ENCODE data around the gene CD276. TPM values are rescaled to one million over a fixed set of nuclear protein-coding genes. Genes with fewer than 3 reads are reported as not detected.
"Not testable (repeated sequence)": the region's sequence is repeated elsewhere in the genome, so short reads cannot be mapped to it uniquely, and the experiment has no call there.

Gene CD276
- total RNA-seq, 2 experiments from 2014 or later, result 1.6 to 2.1 TPM

GRCh38 chr15:73696641-73697001 lies 12.4 kb downstream of the CD276 start:
- H3K9me3 Mint-ChIP-seq, result no peaks in the 10 kb centered on the region
- H3K27ac Mint-ChIP-seq, result peak overlapping the region; percentile 52
- H3K36me3 Mint-ChIP-seq, result no peaks in the 10 kb centered on the region
- peaks cover 79% of the 10 kb centered on the region for H3K27me3 Mint-ChIP-seq
- DNase-seq, result no peak
- H3K4me1 Mint-ChIP-seq, result peaks cover 23% of the 10 kb centered on the region
- no peak overlapping the region for H3K4me3 Mint-ChIP-seq

GRCh38 chr15:73697033-73697467 lies 12.9 kb downstream of the CD276 start:
- peak overlapping the region; percentile 52 for H3K27ac Mint-ChIP-seq
- no peaks in the 10 kb centered on the region for H3K9me3 Mint-ChIP-seq
- peak; percentile 79 for DNase-seq
- no peaks in the 10 kb centered on the region for H3K36me3 Mint-ChIP-seq
- H3K27me3 Mint-ChIP-seq, result peaks cover 79% of the 10 kb centered on the region
- H3K4me3 Mint-ChIP-seq, result peak overlapping the region; percentile 47
- H3K4me1 Mint-ChIP-seq, result peaks cover 23% of the 10 kb centered on the region

- Mint-ChIP-seq H3K27ac (no peak overlapping the region), H3K27me3 (peaks cover 61% of the 10 kb centered on the region), H3K4me3 (no peak overlapping the region), H3K36me3 (no peaks in the 10 kb centered on the region), H3K9me3 (no peaks in the 10 kb centered on the region), H3K4me1 (peaks cover 19% of the 10 kb centered on the region)
- DNase-seq, result no peak
Observed at GRCh38 chr15:73699249-73700040, 15.3 kb downstream of the CD276 start.

GRCh38 chr15:73700041-73700842 lies 16.1 kb downstream of the CD276 start:
- H3K27me3 Mint-ChIP-seq, result peaks cover 61% of the 10 kb centered on the region
- H3K4me3 Mint-ChIP-seq, result no peak overlapping the region
- peak; percentile 61 for DNase-seq
- peaks cover 19% of the 10 kb centered on the region for H3K4me1 Mint-ChIP-seq
- H3K27ac Mint-ChIP-seq, result no peak overlapping the region
- H3K36me3 Mint-ChIP-seq, result no peaks in the 10 kb centered on the region
- H3K9me3 Mint-ChIP-seq, result no peaks in the 10 kb centered on the region

GRCh38 chr15:73702311-73703239 lies 18.4 kb downstream of the CD276 start:
- peaks cover 46% of the 10 kb centered on the region for H3K27me3 Mint-ChIP-seq
- not testable (repeated sequence) for H3K4me1 Mint-ChIP-seq, H3K36me3 Mint-ChIP-seq, H3K9me3 Mint-ChIP-seq, H3K27ac Mint-ChIP-seq, DNase-seq, H3K4me3 Mint-ChIP-seq

- not testable (repeated sequence) for DNase-seq, H3K9me3 Mint-ChIP-seq, H3K4me1 Mint-ChIP-seq, H3K4me3 Mint-ChIP-seq, H3K36me3 Mint-ChIP-seq, H3K27ac Mint-ChIP-seq
- peaks cover 38% of the 10 kb centered on the region for H3K27me3 Mint-ChIP-seq
Observed at GRCh38 chr15:73703601-73704000, 19.4 kb downstream of the CD276 start.

- peaks cover 31% of the 10 kb centered on the region for H3K27me3 Mint-ChIP-seq
- not testable (repeated sequence) for H3K4me3 Mint-ChIP-seq, H3K9me3 Mint-ChIP-seq, DNase-seq, H3K4me1 Mint-ChIP-seq, H3K27ac Mint-ChIP-seq, H3K36me3 Mint-ChIP-seq
Observed at GRCh38 chr15:73704142-73704868, 20.1 kb downstream of the CD276 start.

GRCh38 chr15:73704869-73705645 lies 20.9 kb downstream of the CD276 start:
- Mint-ChIP-seq H3K9me3 (no peaks in the 10 kb centered on the region), H3K27ac (no peak overlapping the region), H3K36me3 (no peaks in the 10 kb centered on the region), H3K27me3 (peaks cover 24% of the 10 kb centered on the region), H3K4me1 (peaks cover 1% of the 10 kb centered on the region), H3K4me3 (no peak overlapping the region)
- peak; percentile 64 for DNase-seq

- Mint-ChIP-seq H3K9me3 (no peaks in the 10 kb centered on the region), H3K4me3 (no peak overlapping the region), H3K4me1 (no peaks in the 10 kb centered on the region), H3K36me3 (no peaks in the 10 kb centered on the region), H3K27me3 (peaks cover 26% of the 10 kb centered on the region), H3K27ac (no peak overlapping the region)
- DNase-seq, result no peak
Observed at GRCh38 chr15:73708691-73709090, 24.5 kb downstream of the CD276 start.

- Mint-ChIP-seq H3K36me3 (no peaks in the 10 kb centered on the region), H3K4me3 (no peak overlapping the region), H3K27me3 (peaks cover 28% of the 10 kb centered on the region), H3K27ac (no peak overlapping the region), H3K4me1 (no peaks in the 10 kb centered on the region), H3K9me3 (no peaks in the 10 kb centered on the region)
- DNase-seq, result no peak
Observed at GRCh38 chr15:73709241-73709640, 25.1 kb downstream of the CD276 start.

GRCh38 chr15:73709686-73710085 lies 25.5 kb downstream of the CD276 start:
- Mint-ChIP-seq H3K9me3 (no peaks in the 10 kb centered on the region), H3K4me1 (no peaks in the 10 kb centered on the region), H3K4me3 (no peak overlapping the region), H3K27me3 (peaks cover 26% of the 10 kb centered on the region), H3K36me3 (no peaks in the 10 kb centered on the region), H3K27ac (no peak overlapping the region)
- no peak for DNase-seq

- H3K27me3 Mint-ChIP-seq, result peaks cover 19% of the 10 kb centered on the region
- DNase-seq, result no peak
- H3K36me3 Mint-ChIP-seq, result no peaks in the 10 kb centered on the region
- no peaks in the 10 kb centered on the region for H3K9me3 Mint-ChIP-seq
- no peak overlapping the region for H3K4me3 Mint-ChIP-seq
- H3K27ac Mint-ChIP-seq, result no peak overlapping the region
- no peaks in the 10 kb centered on the region for H3K4me1 Mint-ChIP-seq
Observed at GRCh38 chr15:73710321-73710720, 26.1 kb downstream of the CD276 start.

- H3K4me3 Mint-ChIP-seq, result no peak overlapping the region
- DNase-seq, result no peak
- no peaks in the 10 kb centered on the region for H3K9me3 Mint-ChIP-seq
- H3K27ac Mint-ChIP-seq, result no peak overlapping the region
- no peaks in the 10 kb centered on the region for H3K36me3 Mint-ChIP-seq
- peaks cover 14% of the 10 kb centered on the region for H3K27me3 Mint-ChIP-seq
- H3K4me1 Mint-ChIP-seq, result no peaks in the 10 kb centered on the region
Observed at GRCh38 chr15:73711526-73711925, 27.3 kb downstream of the CD276 start.

GRCh38 chr15:73712107-73712506 lies 27.9 kb downstream of the CD276 start:
- Mint-ChIP-seq H3K27me3 (peaks cover 14% of the 10 kb centered on the region), H3K4me3 (no peak overlapping the region), H3K36me3 (no peaks in the 10 kb centered on the region), H3K27ac (no peak overlapping the region), H3K9me3 (no peaks in the 10 kb centered on the region), H3K4me1 (no peaks in the 10 kb centered on the region)
- no peak for DNase-seq

Data from activated naive CD8-positive, alpha-beta T cell treated with anti-CD3 and anti-CD28 coated beads for 36 hours (primary cell).